H1 (cell line): ENCODE results near the gene PIK3R5. TPM values are rescaled to one million over a fixed set of nuclear protein-coding genes. Genes with fewer than 3 reads are reported as not detected.

Source experiments
- CTCF ChIA-PET: fragments of 300-600 bp; sonication (Branson Sonifier 250); formaldehyde crosslinking; loops from one replicate; lab custom pipeline; 2021; ENCODE audit not compliant: partially characterized antibody; lab: Charles Lee
- POLR2A ChIA-PET: fragments of 300-600 bp; sonication (Branson Sonifier 250); formaldehyde crosslinking; loops from one replicate; lab custom pipeline; 2021; ENCODE audit warnings: inconsistent platforms; ENCODE audit not compliant: partially characterized antibody; lab: Charles Lee
- DNase-seq, 2 experiments: peaks; one replicate each; pipeline versions ENCODE4 v3.0.0 to v3.0.0-alpha.2; 2010 to 2022; ENCODE audit warnings: low spot score in 2 of 2, low read depth in 1 of 2, mixed read lengths in 1 of 2
- FAIRE-seq: peaks from 2 replicates; lab custom pipeline; 2011; peaks lifted over from hg19 to GRCh38; lab: Jason Lieb, UNC
- H2AFZ ChIP-seq: 2 replicates; pipeline ENCODE4 v1.8.1; 2012; ENCODE audit warnings: low read length, inconsistent platforms
- H2AK5ac ChIP-seq: 2 replicates; pipeline ENCODE4 v1.6.1; 2013; ENCODE audit warnings: low read depth, low read length
- H2BK120ac ChIP-seq: replicated peaks from 2 replicates; pipeline ENCODE3; 2013; ENCODE audit warnings: low read depth, low read length, inconsistent platforms
- H2BK12ac ChIP-seq: 2 replicates; pipeline ENCODE4 v1.6.1; 2013; ENCODE audit warnings: low read depth, low read length
- H2BK15ac ChIP-seq: 2 replicates; pipeline ENCODE4 v1.6.1; 2013; ENCODE audit warnings: low read length
- H2BK20ac ChIP-seq: 2 replicates; pipeline ENCODE4 v1.6.1; 2013; ENCODE audit warnings: low read length
- H2BK5ac ChIP-seq: 2 replicates; pipeline ENCODE4 v1.6.1; 2013; ENCODE audit warnings: low read depth, low read length
- H3K14ac ChIP-seq: 2 replicates; pipeline ENCODE4 v1.6.1; 2013; ENCODE audit warnings: inconsistent platforms; ENCODE audit not compliant: insufficient read length
- H3K18ac ChIP-seq: 2 replicates; pipeline ENCODE4 v1.6.1; 2013; ENCODE audit warnings: low read length; ENCODE audit errors: extremely low read depth
- H3K23ac ChIP-seq: 2 replicates; pipeline ENCODE4 v1.6.1; 2013; ENCODE audit warnings: inconsistent platforms; ENCODE audit not compliant: insufficient read length
- H3K23me2 ChIP-seq: 2 replicates; pipeline ENCODE4 v1.6.1; 2013; ENCODE audit warnings: low read depth, low read length
- H3K27ac ChIP-seq: 2 replicates; pipeline ENCODE4 v1.6.1; 2011; ENCODE audit warnings: low read depth, low read length, inconsistent platforms
- H3K27me3 ChIP-seq, 4 experiments: replicated peaks in 1 of 4; 1 replicate in 1 of 4; 2 replicates in 3 of 4; pipeline versions ENCODE4 v1.6.1 to v1.8.1; 2011 to 2013; ENCODE audit warnings: low read length in 3 of 4, mild to moderate bottlenecking in 3 of 4, inconsistent platforms in 2 of 4, mixed read lengths in 2 of 4, moderate library complexity in 1 of 4; ENCODE audit not compliant: control insufficient read depth in 3 of 4, insufficient read depth in 3 of 4; ENCODE audit errors: extremely low read depth in 1 of 4
- H3K36me3 ChIP-seq, 4 experiments: 2 replicates each; pipeline versions ENCODE4 v1.6.1 to v1.8.1; 2011 to 2013; ENCODE audit warnings: mild to moderate bottlenecking in 4 of 4, low read length in 3 of 4, moderate library complexity in 2 of 4, control low read depth in 1 of 4, inconsistent platforms in 1 of 4; ENCODE audit not compliant: insufficient read depth in 4 of 4, control insufficient read depth in 2 of 4
- H3K4ac ChIP-seq: replicated peaks from 2 replicates; pipeline ENCODE3; 2013; ENCODE audit warnings: low read length, low read depth, mixed read lengths, inconsistent platforms; ENCODE audit not compliant: insufficient read length
- H3K4me1 ChIP-seq, 4 experiments: replicated peaks in 1 of 4; 1 replicate in 1 of 4; 2 replicates in 3 of 4; pipeline versions ENCODE4 v1.6.1 to v1.8.1; 2011 to 2013; ENCODE audit warnings: low read length in 3 of 4, inconsistent platforms in 2 of 4, mixed read lengths in 1 of 4; ENCODE audit not compliant: insufficient read depth in 4 of 4, control insufficient read depth in 3 of 4
- H3K4me2 ChIP-seq, 2 experiments: 2 replicates each; pipeline versions ENCODE4 v1.6.1 to v1.8.1; 2011 to 2013; ENCODE audit warnings: low read depth in 2 of 2, low read length in 2 of 2, control low read depth in 1 of 2, inconsistent platforms in 1 of 2, mild to moderate bottlenecking in 1 of 2; ENCODE audit not compliant: insufficient read depth in 1 of 2
- H3K4me3 ChIP-seq, 4 experiments: fragments of 200-600, 300-600 bp in 1 of 4; sonication (generic), shearing (Covaris generic), sonication (Bioruptor Twin) in 1 of 4; 2 replicates each; pipeline versions ENCODE4 v1.5.1 to v1.8.1; 2011 to 2016; ENCODE audit warnings: low read length in 4 of 4, low read depth in 3 of 4, control low read depth in 2 of 4, inconsistent platforms in 2 of 4, mild to moderate bottlenecking in 2 of 4, mixed read lengths in 1 of 4, moderate library complexity in 1 of 4; ENCODE audit not compliant: insufficient read depth in 2 of 4; ENCODE audit errors: extremely low read depth in 1 of 4
- H3K56ac ChIP-seq: replicated peaks from 2 replicates; pipeline ENCODE3; 2013; ENCODE audit warnings: low read depth, mild to moderate bottlenecking, mixed read lengths, low read length, inconsistent platforms; ENCODE audit not compliant: insufficient read length
- H3K79me1 ChIP-seq: 2 replicates; pipeline ENCODE4 v1.6.1; 2013; ENCODE audit warnings: low read depth, low read length, control low read depth
- H3K79me2 ChIP-seq, 2 experiments: 2 replicates each; pipeline versions ENCODE4 v1.6.1 to v1.8.1; 2012 to 2013; ENCODE audit warnings: low read length in 2 of 2, mild to moderate bottlenecking in 2 of 2, inconsistent platforms in 1 of 2; ENCODE audit not compliant: insufficient read depth in 2 of 2, control insufficient read depth in 1 of 2
- H3K9ac ChIP-seq, 4 experiments: replicated peaks in 1 of 4; 1 replicate in 1 of 4; 2 replicates in 3 of 4; pipeline versions ENCODE4 v1.6.1 to v1.8.1; 2011 to 2013; ENCODE audit warnings: low read depth in 3 of 4, low read length in 3 of 4, control low read depth in 2 of 4, mild to moderate bottlenecking in 2 of 4, moderate library complexity in 2 of 4, inconsistent platforms in 1 of 4; ENCODE audit errors: extremely low read depth in 1 of 4
- H3K9me3 ChIP-seq, 2 experiments: 2 replicates each; pipeline versions ENCODE4 v1.6.1 to v1.8.1; 2012 to 2013; ENCODE audit warnings: mild to moderate bottlenecking in 2 of 2, moderate library complexity in 2 of 2, control low read depth in 1 of 2, inconsistent platforms in 1 of 2, low read depth in 1 of 2, low read length in 1 of 2, mixed read lengths in 1 of 2; ENCODE audit not compliant: insufficient read depth in 2 of 2
- H4K20me1 ChIP-seq, 2 experiments: replicated peaks in 1 of 2; 2 replicates each; pipeline versions ENCODE3 to v1.8.1; 2011 to 2013; ENCODE audit warnings: inconsistent platforms in 2 of 2, low read length in 2 of 2, mild to moderate bottlenecking in 1 of 2; ENCODE audit not compliant: insufficient read depth in 2 of 2, control insufficient read depth in 1 of 2
- H4K5ac ChIP-seq: 2 replicates; pipeline ENCODE4 v1.6.1; 2013; ENCODE audit warnings: low read length, low read depth, mixed read lengths, inconsistent platforms; ENCODE audit not compliant: insufficient read length
- H4K8ac ChIP-seq: 2 replicates; pipeline ENCODE4 v1.8.0; 2013; ENCODE audit warnings: mild to moderate bottlenecking, moderate library complexity, low read length, inconsistent platforms; ENCODE audit not compliant: insufficient read depth; ENCODE audit errors: extremely low read depth
- H4K91ac ChIP-seq: replicated peaks from 2 replicates; pipeline ENCODE3; 2013; ENCODE audit warnings: low read length, mixed read lengths, inconsistent platforms; ENCODE audit not compliant: insufficient read length
- EGR1 ChIP-seq: IDR thresholded peaks from 2 replicates; pipeline ENCODE4 v1.6.1; 2011; ENCODE audit warnings: low read depth, low read length, borderline replicate concordance
- GABPA ChIP-seq: IDR thresholded peaks from 2 replicates; pipeline ENCODE4 v1.6.1; 2011; ENCODE audit warnings: mild to moderate bottlenecking, low read length, moderate library complexity, borderline replicate concordance; ENCODE audit not compliant: insufficient read depth
- KDM5A ChIP-seq: fragments of 200-600 bp; IDR thresholded peaks from 2 replicates; pipeline ENCODE4 v1.7.1; 2012; ENCODE audit warnings: mild to moderate bottlenecking, low read length, inconsistent platforms, mixed read lengths
- WGBS, 2 experiments: shearing (Covaris generic) in 1 of 2; methylation state at CpG; one replicate each; pipeline versions ENCODE4 v1.1.6 to v1.1.7; 2013 to 2015; ENCODE audit warnings: low lambda C conversion rate in 2 of 2, mixed read lengths in 2 of 2, inconsistent platforms in 1 of 2, low coverage in 1 of 2, missing lambda C conversion rate in 1 of 2; ENCODE audit not compliant: insufficient replicate concordance in 2 of 2, insufficient coverage in 1 of 2, insufficient read length in 1 of 2; ENCODE audit errors: extremely low coverage in 1 of 2, missing lambda C conversion rate in 1 of 2; 5-methylcytosine and 5-hydroxymethylcytosine counted together
- polyA plus RNA-seq, 7 experiments: library from polyadenylated mRNA; depleted of rRNA in 3 of 7; stranded (reverse) in 5 of 7; unstranded in 2 of 7; fragments of >200 nt in 5 of 7; fragments of 200-250 nt in 2 of 7; gene quantifications; 1 replicate in 5 of 7; 2 replicates in 1 of 7; 4 replicates in 1 of 7; pipeline versions ENCODE4 v1.2.1 to v1.2.3, GENCODE V29; 2011 to 2013; ENCODE audit warnings: missing spikeins in 2 of 7, mixed read lengths in 2 of 7
- total RNA-seq: library from RNA; stranded (reverse); fragmentation: NEBNext Ultra II Directional; extraction: Animal tissue kit (Norgen Biotek cat#: 25700); gene quantifications from 2 replicates; pipeline ENCODE4 v1.2.1, GENCODE V29; 2021
- TF ChIP-seq, protein P1 (sequence below), 3 experiments: IDR thresholded peaks; 1 replicate in 2 of 3; 2 replicates in 1 of 3; pipeline versions ENCODE4 v1.5.1 to v1.6.1; 2011; ENCODE audit warnings: low read length in 3 of 3, mild to moderate bottlenecking in 3 of 3, inconsistent platforms in 2 of 3, low read depth in 1 of 3, moderate library complexity in 1 of 3; ENCODE audit not compliant: insufficient read depth in 1 of 3; ENCODE audit errors: control extremely low read depth in 1 of 3

The PIK3R5 gene
- total and polyA plus RNA-seq, 2 of the 8 experiments (the other 6 are each of a cell fraction or from before 2014, with no cell fraction given) = 2.7 to 4.3 TPM

DNA sequence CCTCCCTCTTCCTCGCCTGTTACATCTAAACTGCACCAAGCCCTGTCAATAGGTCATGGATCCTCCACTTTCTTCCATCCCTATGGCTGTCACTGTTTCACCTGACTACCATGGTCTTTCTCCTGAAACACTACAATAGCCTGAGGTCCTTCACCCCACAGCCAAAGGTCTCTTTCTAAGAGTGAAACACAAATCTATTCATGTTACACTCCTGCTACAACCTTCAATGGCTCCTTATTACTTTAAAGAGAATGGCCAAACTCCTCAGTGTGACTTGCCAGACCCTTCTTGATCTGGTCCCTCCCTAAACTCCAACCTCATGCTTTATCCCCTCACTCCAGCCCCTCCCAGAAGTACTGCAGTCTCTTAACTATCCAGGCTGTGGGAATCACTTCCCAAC, 97.4 kb downstream of the PIK3R5 start:
- Histone ChIP-seq H3K4me1 (no peaks in the 10 kb centered on the region; a peak in 2 of 7 replicates), H2BK12ac (no peak overlapping the region), H3K56ac (no peak overlapping the region), H4K5ac (no peak overlapping the region), H3K9ac (no peak overlapping the region), H2BK20ac (no peak overlapping the region), H3K27me3 (peaks cover 0 to 2% (median 0%) of the 10 kb centered on the region in 4 experiments; a peak in 2 of 7 replicates), H3K36me3 (no peaks in the 10 kb centered on the region), H3K4me2 (no peak overlapping the region), H2BK5ac (no peak overlapping the region), H2AFZ (no peak overlapping the region), H3K23me2 (no peaks in the 10 kb centered on the region), H4K91ac (no peak overlapping the region), H2AK5ac (no peak overlapping the region), H2BK15ac (no peak overlapping the region), H3K27ac (no peak overlapping the region), H4K8ac (no peak overlapping the region), H3K23ac (no peak overlapping the region), H3K18ac (no peak overlapping the region), H2BK120ac (no peak overlapping the region), H4K20me1 (no peaks in the 10 kb centered on the region), H3K79me1 (no peaks in the 10 kb centered on the region), H3K4ac (no peak overlapping the region), H3K4me3 (no peak overlapping the region), H3K9me3 (no peaks in the 10 kb centered on the region), H3K14ac (no peak overlapping the region), H3K79me2 (no peaks in the 10 kb centered on the region)
- DNase-seq (no peak), FAIRE-seq (no peak)
- TF ChIP-seq KDM5A (no peak), GABPA (no peak), EGR1 (no peak)
- TF ChIP-seq, protein P1, sequence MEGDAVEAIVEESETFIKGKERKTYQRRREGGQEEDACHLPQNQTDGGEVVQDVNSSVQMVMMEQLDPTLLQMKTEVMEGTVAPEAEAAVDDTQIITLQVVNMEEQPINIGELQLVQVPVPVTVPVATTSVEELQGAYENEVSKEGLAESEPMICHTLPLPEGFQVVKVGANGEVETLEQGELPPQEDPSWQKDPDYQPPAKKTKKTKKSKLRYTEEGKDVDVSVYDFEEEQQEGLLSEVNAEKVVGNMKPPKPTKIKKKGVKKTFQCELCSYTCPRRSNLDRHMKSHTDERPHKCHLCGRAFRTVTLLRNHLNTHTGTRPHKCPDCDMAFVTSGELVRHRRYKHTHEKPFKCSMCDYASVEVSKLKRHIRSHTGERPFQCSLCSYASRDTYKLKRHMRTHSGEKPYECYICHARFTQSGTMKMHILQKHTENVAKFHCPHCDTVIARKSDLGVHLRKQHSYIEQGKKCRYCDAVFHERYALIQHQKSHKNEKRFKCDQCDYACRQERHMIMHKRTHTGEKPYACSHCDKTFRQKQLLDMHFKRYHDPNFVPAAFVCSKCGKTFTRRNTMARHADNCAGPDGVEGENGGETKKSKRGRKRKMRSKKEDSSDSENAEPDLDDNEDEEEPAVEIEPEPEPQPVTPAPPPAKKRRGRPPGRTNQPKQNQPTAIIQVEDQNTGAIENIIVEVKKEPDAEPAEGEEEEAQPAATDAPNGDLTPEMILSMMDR (IDR thresholded peaks at IDR 0.05; ENCODE audit: control extremely low read depth in 1 of 3, insufficient read depth in 1 of 3, low read depth in 1 of 3, low read length in 3 of 3) = no peak
- CTCF ChIA-PET = interaction anchor here (0.7 to 1.0 kb wide), 2 partner anchors 22 to 36 kb away, joined by 3 read pairs; no protein-coding TSS in a partner anchor
- whole genome bisulfite sequencing, 2 experiments = 94% methylated on average over 1 of the region's 1 CpG; no CpG with 5 or more reads in 1 of the 2 experiments
- POLR2A ChIA-PET = no interaction called here
